M059J (cell line): Measurements from ENCODE around the gene PPP1R26. TPM values are rescaled to one million over a fixed set of nuclear protein-coding genes. Genes with fewer than 3 reads are reported as not detected.

Experiments
- DNase-seq: peaks from one replicate; pipeline ENCODE4 v3.0.0-alpha.2; 2012; ENCODE audit warnings: low read depth
- total RNA-seq: library from RNA; depleted of rRNA; stranded (reverse); fragments of >200 nt; shearing (Covaris generic); gene quantifications from 2 replicates; pipeline ENCODE4 v1.2.3, GENCODE V29; 2014

Gene PPP1R26
- total RNA-seq, 1 experiment from 2014 or later: 17.1 TPM

- DNase-seq: no peak
Observed at GRCh38 chr9:135487281-135488012, 7.9 kb downstream of the PPP1R26 start.

GRCh38 chr9:135488013-135488330 lies 8.4 kb downstream of the PPP1R26 start:
- DNase-seq: no peak

- no peak for DNase-seq
Observed at GRCh38 chr9:135488527-135488926, 8.9 kb downstream of the PPP1R26 start.

DNA sequence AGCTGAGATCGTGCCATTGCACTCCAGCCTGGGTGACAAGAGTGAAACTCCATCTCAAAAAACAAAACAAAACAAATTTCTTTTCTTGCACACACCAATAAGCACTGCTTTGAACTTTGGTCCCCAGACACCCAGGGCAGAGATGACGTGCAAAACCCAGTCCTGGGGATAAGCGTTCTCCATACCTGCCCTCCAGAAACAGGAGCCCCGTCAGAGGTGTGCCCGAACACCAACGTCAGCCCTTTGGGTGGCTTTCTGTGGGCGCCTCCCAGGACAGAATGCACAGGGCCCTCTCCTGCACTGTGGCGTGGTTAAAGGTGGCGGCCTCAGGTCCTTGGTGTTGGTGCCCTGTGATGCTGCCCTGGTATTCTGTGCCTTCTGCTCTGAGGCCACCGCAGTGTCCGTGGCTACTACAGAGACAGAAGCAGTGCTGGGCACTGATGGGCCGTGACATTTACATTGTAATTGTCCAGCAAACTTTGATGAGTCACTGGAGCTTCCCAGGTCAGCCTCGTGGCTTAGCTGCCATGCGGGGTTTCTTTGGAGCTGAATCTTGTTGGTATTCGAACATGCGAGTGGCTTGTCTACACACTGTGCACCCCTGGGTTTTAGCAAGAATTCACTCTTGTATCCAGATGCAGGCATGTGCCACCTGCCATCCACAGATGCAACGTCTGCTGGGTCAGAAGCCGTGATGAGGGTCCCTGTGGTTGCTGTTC lies 9.8 kb downstream of the PPP1R26 start:
- no peak for DNase-seq

GRCh38 chr9:135490166-135490870 lies 10.7 kb downstream of the PPP1R26 start:
- DNase-seq: no peak

GRCh38 chr9:135490980-135491464 lies 11.4 kb downstream of the PPP1R26 start:
- no peak for DNase-seq

GRCh38 chr9:135491764-135492163 lies 12.2 kb downstream of the PPP1R26 start:
- no peak for DNase-seq

DNA sequence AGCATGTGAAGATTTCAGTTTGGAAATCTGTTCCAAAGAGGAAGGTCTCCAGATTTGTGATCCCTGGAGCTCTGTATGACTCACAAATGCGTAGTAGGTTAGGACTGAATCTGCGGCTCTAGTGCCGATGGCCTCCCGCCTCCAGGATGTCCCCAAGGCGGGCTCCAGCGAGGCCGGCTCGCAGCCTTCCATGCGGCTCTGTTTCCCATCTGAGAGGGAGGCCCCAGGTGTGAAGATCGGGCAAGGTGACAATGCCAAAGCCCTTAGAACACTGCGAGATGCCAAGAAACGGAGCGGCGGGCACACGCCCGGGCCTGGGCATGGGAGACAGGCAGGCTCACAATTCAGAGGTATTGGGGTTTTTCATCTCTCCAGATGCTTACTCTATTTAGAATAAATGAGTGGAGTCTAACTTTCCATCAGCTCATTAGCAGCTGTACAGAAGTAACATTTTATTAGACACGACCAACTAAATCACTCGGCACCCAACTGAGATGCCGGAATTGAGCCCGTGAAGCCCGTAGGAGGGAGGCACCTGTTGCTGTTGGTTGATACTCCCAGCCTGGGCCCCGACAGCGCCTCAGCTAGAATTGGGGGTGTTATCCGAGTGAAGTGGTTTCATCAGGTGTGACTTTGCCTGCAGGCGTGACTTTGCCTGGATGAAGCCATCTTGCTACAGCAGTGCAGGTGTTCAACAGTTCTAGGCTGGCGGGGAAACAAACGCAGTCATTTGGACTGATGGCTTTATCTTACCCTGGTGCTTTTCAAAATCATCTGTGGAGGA lies 13.5 kb downstream of the PPP1R26 start:
- DNase-seq: no peak

GRCh38 chr9:135494791-135495559 lies 15.4 kb downstream of the PPP1R26 start:
- DNase-seq: no peak

DNA sequence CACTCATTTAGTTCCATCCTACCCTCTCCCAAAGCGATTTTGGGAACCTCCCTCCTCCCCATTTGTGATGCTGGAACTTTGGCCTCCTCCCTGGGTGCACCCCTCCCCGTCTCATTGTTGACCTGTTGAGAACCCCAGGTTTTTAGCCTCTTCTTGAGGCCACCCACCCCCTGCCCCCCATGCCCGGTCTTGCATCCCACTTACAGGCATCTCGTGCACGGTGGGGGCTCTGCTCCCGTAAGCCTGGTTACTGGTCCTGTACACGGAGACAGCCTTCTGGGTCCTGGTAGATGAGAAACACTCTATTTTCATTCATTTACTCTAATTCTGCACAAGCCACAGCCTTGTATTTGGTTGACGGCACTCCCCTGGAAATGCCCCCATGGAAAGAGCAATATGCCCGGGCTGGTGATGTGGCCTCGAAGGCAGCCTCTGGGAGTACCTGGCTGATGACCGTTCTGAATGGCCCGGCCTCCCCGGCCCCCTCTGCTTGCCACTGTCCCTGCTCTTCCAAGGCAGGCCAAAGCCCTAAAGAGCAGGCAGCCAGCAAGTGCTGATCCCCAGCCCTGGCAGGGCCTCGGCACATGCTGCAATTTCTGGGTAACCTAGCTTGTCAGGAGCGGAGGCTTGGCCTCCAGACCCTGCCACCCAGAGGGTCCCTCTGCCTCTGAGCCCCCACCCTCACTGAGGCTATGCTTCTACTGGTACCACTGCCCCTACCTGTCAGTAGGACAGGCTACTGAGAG lies 19.0 kb downstream of the PPP1R26 start:
- no peak for DNase-seq

GRCh38 chr9:135499326-135500070 lies 19.9 kb downstream of the PPP1R26 start:
- peak; percentile 88 for DNase-seq

DNA sequence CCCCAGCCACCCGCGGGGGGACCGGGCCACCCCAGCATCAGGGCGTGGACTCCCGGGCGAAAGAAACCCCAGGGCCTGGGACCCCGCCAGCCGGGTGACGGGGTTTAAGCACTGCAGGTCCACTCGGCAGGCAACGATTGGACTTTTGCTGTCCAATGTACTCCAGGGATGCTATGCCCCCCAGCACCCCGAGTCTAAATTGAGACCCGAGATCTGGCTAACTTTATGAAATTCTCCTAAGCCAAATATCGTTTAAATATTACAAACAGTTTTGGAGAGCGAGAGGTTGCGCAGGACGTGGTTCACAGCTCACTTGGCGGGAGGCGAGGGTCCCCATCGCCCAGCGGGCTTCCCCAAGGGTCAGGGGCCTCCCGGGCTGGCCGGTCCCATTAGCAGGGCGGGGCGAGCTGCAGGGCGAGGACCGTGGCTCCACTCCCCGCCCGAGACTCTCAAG lies 20.5 kb downstream of the PPP1R26 start:
- no peak for DNase-seq

DNA sequence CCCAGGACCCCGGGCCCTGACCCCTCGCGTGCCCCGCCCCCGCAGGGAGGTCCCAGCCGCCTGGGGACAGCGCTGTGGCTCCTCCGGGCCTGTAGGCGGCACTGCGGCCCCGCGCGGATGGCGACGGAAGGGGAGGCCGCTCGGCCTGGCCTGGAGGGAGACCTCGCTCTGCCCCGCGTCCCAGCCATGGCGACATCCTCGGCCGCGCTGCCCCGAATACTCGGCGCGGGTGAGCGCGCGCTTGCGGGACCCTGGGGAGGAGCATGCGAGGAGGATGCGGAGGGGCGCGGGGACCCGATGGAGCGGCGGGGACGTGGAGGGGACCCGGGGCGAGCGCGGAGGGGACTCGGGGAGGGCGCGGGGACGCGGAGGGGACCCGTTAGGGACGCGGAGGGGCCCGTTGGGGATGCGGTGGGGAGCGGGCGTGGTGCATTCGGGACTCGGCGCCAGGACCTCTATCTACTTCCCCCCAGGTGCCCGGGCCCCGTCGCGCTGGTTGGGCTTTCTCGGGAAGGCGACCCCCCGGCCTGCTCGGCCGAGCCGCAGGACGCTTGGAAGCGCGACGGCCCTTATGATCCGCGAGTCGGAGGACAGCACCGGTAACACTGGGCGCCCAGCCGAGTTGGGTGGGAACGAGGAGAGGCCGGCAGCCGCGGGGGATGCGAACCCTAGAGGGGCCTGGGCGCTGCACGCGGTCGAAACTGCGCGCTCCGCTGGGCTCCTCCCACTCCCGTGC lies 21.1 kb downstream of the PPP1R26 start, which contains the start of gene MRPS2:
Gene MRPS2, plus strand, starts transcription at position 158 of the 736 bp plus-strand sequence. Its CDS starts 29 bp downstream, at position 187.
- peak; percentile 83 for DNase-seq

- DNase-seq: no peak
Observed at GRCh38 chr9:135501261-135502167, 21.9 kb downstream of the PPP1R26 start.

GRCh38 chr9:135502168-135502872 lies 22.7 kb downstream of the PPP1R26 start:
- DNase-seq: no peak

DNA sequence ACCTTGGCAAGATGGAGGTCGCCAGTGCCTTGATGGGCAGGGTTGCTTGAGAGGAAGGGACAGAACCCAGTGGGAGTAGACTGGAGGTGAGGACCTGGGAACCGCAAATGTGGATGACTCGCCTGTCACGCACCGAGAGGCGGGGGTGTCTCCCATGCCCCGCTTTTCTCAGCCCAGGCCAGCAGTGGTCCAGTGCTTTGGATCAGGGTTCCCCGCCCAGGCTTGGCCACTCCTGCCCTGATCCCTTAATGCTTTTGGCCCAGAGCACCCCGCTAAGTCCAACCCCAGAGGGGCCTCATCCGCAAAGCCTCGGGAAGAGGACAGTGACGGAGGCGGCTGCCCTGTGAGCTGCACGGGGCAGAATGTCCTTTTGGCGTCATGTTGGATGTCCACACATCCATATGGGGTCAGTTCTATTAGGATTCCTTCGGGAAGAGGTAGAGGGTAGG lies 23.3 kb downstream of the PPP1R26 start:
- no peak for DNase-seq
